Chondrocyte (in vitro differentiated cells): Measurements from ENCODE around the gene HOXA9. TPM values are rescaled to one million over a fixed set of nuclear protein-coding genes. Genes with fewer than 3 reads are reported as not detected.
A peak's percentile ranks its signal among the peaks of the same experiment; 100 is the strongest.

Source experiments
- DNase-seq: peaks from one replicate; pipeline ENCODE4 v3.0.0; 2021; ENCODE audit warnings: mixed read lengths, low spot score
- H3K27ac Mint-ChIP-seq: one replicate; pipeline ENCODE4 v1.8.0; 2021; ENCODE audit warnings: mild to moderate bottlenecking, moderate library complexity, mixed read lengths; ENCODE audit not compliant: unreplicated experiment
- H3K27me3 Mint-ChIP-seq: 2 replicates; pipeline ENCODE4 v1.8.0; 2021; ENCODE audit warnings: low read depth, mixed read lengths
- H3K36me3 Mint-ChIP-seq: 2 replicates; pipeline ENCODE4 v1.8.0; 2021; ENCODE audit warnings: low read depth, mixed read lengths
- H3K4me1 Mint-ChIP-seq: 2 replicates; pipeline ENCODE4 v1.8.0; 2021; ENCODE audit warnings: low read depth, mild to moderate bottlenecking, mixed read lengths
- H3K4me3 Mint-ChIP-seq: one replicate; pipeline ENCODE4 v1.8.0; 2021; ENCODE audit warnings: mild to moderate bottlenecking, moderate library complexity, mixed read lengths; ENCODE audit not compliant: unreplicated experiment
- H3K9me3 Mint-ChIP-seq: 2 replicates; pipeline ENCODE4 v1.8.0; 2021; ENCODE audit warnings: low read depth, mixed read lengths
- CTCF ChIP-seq: fragments of 200-600 bp; sonication (generic); IDR thresholded peaks from 2 replicates; pipeline ENCODE4 v1.5.0; 2021; ENCODE audit warnings: antibody characterized with exemption, mild to moderate bottlenecking, moderate library complexity
- total RNA-seq: library from RNA; stranded (reverse); gene quantifications from 3 replicates; pipeline ENCODE4 v1.2.1, GENCODE V29; 2021

HOXA9 gene
- total RNA-seq, 1 donor from 2014 or later, result not detected

- Mint-ChIP-seq H3K27me3 (peaks cover 77% of the 10 kb centered on the region), H3K27ac (no peak overlapping the region), H3K36me3 (peaks cover 13% of the 10 kb centered on the region), H3K9me3 (no peaks in the 10 kb centered on the region), H3K4me1 (peaks cover 15% of the 10 kb centered on the region), H3K4me3 (no peak overlapping the region)
- DNase-seq, result peak; percentile 56
- no peak for TF ChIP-seq CTCF
These were observed 10.5 kb upstream of the HOXA9 start for GRCh38 chr7:27175626-27176523.

GRCh38 chr7:27174874-27175625 is 9.7 kb upstream of the HOXA9 start:
- peaks cover 80% of the 10 kb centered on the region for H3K27me3 Mint-ChIP-seq
- no peak overlapping the region for H3K27ac Mint-ChIP-seq
- H3K4me3 Mint-ChIP-seq, result no peak overlapping the region
- TF ChIP-seq CTCF, result no peak
- DNase-seq, result peak; percentile 34
- H3K4me1 Mint-ChIP-seq, result peaks cover 13% of the 10 kb centered on the region
- no peaks in the 10 kb centered on the region for H3K9me3 Mint-ChIP-seq
- H3K36me3 Mint-ChIP-seq, result peaks cover 13% of the 10 kb centered on the region

- Mint-ChIP-seq H3K27ac (no peak within 1 kb of the TSS), H3K27me3 (peaks cover 75% of the 10 kb centered on the region), H3K4me1 (peaks cover 9% of the 10 kb centered on the region), H3K9me3 (no peaks in the 10 kb centered on the region), H3K4me3 (peak within 1 kb of the TSS; percentile 35), H3K36me3 (peaks cover 8% of the 10 kb centered on the region)
- peak; percentile 57 for DNase-seq
- no peak for TF ChIP-seq CTCF
These were observed 8.9 kb upstream of the HOXA9 start, which contains the start of gene HOXA10 for GRCh38 chr7:27173956-27174873. Gene HOXA10 (minus strand): TSS chr7:27174320. CDS start chr7:27174306, 14 bp downstream.

- TF ChIP-seq CTCF, result no peak
- Mint-ChIP-seq H3K4me1 (peaks cover 11% of the 10 kb centered on the region), H3K36me3 (peaks cover 11% of the 10 kb centered on the region), H3K27me3 (peaks cover 74% of the 10 kb centered on the region), H3K4me3 (no peak overlapping the region), H3K9me3 (no peaks in the 10 kb centered on the region), H3K27ac (no peak overlapping the region)
- DNase-seq, result peak; percentile 66
These were observed 8.2 kb upstream of the HOXA9 start for GRCh38 chr7:27173511-27173955.
